Stimulated activated CD8-positive, alpha-beta memory T cell treated with anti-CD3 and anti-CD28 coated beads, Interleukin-12 subunit alpha, Interleukin-12 subunit beta, amount 100 ng/mL, for 1 hour (primary cell): ENCODE measurements around the gene HIKESHI.
"Not testable (repeated sequence)": the region's sequence is repeated elsewhere in the genome, so short reads cannot be mapped to it uniquely, and the experiment has no call there.

Experiments used
- DNase-seq: peaks from one replicate; pipeline ENCODE4 v3.0.0-alpha.2; 2020; ENCODE audit warnings: low read depth

Gene HIKESHI

DNA sequence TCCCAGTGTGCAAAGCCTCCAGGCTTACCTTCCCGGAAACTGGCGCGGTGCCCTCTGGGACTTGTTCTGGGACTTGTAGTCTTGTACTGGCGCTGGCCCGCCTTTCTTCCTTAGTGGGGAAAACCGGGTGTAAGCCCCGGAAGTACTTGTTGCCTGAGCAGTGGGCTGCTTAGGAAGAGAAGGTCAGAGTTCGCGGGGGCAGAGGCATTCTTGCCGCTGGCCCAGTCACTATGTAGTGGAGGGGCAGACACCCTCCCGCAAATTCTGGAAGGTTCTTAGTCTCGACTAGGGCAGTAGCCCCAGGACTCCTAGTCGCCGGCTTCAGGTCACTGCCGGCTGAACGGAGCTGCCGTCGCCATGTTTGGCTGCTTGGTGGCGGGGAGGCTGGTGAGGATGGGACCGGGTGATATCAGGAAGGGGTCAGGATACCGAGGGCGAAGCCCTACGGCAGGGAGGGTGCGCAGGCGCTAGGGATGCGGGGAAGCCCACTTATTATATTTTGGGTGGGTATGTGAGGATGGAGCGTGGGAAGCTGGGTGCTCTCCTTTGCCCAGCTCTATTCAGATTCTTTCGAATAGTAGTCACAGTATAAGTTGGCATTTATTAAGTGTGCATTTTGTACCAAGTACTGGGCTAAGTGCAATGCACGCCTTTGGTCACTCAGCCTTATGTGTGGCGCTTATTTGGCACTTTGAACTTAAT is at the start of gene HIKESHI:
Gene HIKESHI (plus strand): TSS at position 149 of the 702 bp plus-strand sequence. CDS start 209 bp downstream, at position 358.
- DNase-seq: peak; percentile 90

DNA sequence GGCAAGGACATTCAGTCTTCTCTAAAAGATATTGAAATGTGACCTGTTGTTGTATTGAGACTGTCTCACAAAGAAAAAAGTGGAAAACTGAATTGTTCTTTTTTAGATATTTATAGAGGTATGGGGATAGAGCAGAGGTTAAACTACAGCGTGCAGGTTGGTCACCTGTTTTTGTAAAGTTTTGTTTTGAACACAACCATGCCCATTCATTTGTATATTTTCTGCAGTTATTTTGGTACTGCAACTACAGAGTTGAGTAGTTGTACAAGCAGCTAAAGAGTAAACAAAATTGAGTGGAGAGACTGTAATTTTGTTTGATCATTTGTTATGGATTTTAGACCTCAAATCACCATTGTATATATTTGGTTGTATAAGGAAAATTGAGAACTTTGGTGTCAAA is 46.1 kb upstream of the HIKESHI start:
- DNase-seq: no peak

DNA sequence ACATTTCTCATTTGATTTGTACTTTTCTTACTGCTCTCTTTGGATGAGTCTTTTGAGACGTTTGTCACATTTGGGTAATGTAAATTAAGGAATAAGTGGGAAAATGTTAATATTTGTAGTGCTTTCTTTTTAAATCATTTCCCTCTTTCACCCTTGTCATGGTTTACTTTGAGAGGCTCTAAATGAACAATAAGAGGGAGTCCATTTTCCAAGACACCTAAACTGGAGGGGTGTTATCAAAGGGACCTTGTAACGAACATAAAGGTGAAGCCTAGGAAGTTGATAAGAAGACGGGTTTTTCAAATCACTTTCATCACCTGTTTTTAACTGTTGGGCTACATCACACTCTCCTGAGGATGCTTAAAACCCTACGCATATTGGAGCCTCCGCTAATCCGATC is 45.4 kb upstream of the HIKESHI start:
- DNase-seq: no peak

DNA sequence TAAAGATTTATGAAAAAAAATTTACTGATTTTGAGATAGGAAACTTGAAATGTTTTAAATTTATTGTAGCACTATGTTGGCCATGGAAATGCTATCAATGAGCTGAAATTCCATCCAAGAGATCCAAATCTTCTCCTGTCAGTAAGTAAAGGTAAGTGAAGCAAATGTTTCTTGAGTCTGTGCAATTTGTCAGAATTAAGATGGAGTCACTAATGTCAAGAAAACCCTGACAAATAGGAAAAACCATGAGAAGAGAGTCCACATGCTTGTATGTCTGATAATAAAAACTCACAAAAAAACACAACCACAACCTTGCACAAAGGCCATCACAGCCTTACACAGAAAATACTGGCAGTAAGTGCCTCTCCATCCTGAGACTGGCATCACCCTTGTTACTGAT is 44.6 kb upstream of the HIKESHI start:
- no peak for DNase-seq

- DNase-seq: no peak
Measured at GRCh38 chr11:86259730-86260129, 42.3 kb upstream of the HIKESHI start.

DNA sequence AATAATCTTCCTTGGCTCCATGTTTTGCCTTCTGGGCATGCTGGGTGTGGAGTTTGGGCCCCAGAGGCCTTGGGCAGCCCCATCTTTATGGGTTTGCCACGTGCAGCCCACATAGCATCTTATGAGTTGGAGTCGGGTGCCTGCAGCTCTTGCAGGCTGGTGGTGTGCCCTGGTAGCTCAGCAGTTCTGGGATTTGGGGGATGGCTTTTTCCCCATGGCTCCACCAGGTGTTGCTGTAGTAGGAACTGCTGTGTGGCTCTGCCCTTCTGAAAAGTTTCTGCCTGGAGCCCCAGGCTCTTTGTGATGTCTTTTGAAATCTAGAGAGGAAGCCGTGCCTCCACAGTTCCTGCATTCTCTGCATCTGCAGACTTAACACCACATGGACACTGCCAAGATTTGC is 40.7 kb upstream of the HIKESHI start:
- no peak for DNase-seq

GRCh38 chr11:86262387-86262786 is 39.7 kb upstream of the HIKESHI start:
- DNase-seq: no peak

DNA sequence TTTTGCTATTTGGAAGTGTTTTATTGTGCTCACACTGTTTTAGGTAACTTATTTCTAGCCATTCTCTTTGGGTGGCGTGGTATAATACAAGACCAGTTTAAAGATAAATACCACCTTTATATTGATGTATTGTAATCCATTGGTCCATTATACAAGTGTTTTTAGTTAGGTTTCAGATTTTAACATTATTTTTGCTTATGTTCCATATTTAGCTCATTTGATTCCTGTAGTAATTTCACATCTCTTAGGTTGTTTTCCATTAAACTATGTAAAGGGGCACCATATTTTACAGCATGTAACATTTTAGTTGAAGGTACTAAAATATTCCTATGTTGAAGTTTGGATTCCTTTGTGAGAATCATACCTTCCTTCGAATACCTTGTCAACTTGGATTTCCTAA is 37.4 kb upstream of the HIKESHI start:
- DNase-seq: no peak

DNA sequence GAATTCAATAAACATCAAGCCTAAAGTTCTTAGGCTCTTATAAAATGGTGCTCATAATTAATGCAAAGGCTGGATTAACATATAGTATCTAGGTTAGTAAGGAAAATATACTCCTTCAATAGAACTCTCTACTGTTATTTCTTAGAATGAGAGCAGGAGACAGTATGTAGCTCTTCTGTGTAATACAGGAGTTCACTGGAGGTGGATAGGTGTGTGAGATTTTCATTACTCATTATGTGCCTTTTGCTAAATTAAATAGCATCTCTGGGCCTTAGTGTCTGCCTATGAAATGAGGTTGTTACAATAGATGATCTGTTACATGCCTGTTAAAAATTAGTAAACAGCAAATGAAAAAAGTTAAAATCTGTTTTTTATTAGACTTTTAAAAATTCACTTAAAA is 36.8 kb upstream of the HIKESHI start:
- no peak for DNase-seq

- no peak for DNase-seq
Measured at GRCh38 chr11:86269645-86270044, 32.4 kb upstream of the HIKESHI start.

- no peak for DNase-seq
Measured at GRCh38 chr11:86274503-86274902, 27.5 kb upstream of the HIKESHI start.

DNA sequence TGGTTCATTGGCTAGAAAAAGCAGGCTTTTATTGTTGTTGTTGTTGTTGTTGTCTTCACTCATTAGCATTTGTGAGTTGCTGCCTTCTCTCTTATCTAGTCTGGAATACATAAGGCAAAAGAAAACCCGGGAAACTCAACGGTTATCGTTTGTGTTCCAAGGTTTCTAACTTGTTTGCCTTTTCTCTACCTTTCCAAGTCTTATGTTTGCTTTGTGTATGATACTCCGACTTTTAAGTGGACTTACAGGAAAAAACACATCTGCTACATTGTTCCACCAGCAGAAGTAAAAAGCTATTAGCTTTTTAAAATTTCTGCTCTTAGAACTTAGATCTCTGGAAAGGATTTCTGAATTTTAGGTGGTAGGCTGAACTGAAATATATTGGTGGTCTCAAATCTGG is 27.0 kb upstream of the HIKESHI start:
- DNase-seq: no peak

GRCh38 chr11:86275493-86276370 is 26.3 kb upstream of the HIKESHI start:
- DNase-seq: no peak

- DNase-seq: no peak
Measured at GRCh38 chr11:86277741-86278140, 24.3 kb upstream of the HIKESHI start.

DNA sequence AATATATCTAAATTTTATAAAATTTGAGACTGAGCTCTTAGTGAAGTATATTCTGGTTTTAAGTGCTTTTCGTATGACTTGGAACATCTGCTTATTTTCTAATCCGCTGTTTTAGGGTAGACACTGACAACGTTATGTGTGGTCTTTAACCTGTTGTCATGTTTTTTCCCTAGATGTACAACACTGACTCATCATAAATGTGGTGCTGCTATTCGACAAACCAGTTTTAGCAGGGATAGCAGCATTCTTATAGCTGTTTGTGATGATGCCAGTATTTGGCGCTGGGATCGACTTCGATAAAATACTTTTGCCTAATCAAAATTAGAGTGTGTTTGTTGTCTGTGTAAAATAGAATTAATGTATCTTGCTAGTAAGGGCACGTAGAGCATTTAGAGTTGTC is 23.8 kb upstream of the HIKESHI start:
- no peak for DNase-seq

DNA sequence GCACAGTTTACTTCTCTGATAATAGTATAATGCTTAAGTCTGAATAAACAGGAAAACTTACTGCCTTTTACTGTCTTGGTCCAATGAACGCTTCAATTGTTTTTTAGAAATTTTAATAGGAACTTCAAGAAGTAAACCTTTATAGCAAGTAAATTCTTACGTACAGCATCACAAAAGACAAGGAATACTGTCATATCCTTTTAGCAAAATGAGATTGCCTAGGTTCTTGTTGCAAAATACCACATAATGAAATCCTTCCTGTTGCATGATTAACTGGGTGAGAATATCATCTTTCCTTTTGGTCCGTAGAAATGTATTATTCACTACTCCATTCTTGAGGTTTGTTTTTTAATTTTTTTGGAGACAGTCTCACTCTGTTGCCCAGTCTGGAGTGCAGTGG is 22.3 kb upstream of the HIKESHI start:
- DNase-seq: no peak

- no peak for DNase-seq
Measured at GRCh38 chr11:86287468-86287796, 14.6 kb upstream of the HIKESHI start.

DNA sequence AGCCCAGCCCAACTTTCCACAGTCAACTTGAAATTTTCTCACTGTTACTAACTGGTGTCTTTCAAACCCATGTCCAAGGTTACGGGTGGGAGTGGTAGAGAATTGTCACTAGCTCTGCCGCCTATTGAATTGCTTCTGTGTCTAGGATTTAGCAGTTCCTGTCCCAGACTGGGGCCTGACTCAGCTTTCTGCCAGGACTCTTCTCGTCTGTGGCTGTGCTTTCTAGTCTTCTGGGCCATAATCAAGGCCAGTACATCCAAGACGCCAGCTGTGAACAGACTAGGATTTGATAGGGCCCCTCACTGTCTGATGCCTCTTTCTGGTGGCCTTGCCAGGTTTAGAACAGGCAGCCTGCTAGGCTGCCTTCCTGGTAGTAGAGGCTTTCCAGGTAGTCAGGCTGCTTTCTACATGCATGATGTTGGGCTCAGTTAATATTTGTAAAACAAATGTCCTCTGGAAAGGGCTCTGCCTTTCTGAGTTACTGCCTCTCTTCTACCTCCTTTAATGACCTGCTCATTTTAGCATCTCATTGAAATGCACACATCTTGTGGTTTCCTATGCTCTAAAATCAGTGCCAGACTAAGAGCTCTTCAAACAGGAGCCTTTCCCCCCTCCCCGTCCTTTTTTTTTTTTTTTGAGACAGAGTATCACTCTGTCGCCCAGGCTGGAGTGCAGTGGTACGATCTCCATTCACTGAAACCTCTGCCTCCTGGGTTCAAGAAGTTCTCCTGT is 13.1 kb upstream of the HIKESHI start:
- DNase-seq: no peak

DNA sequence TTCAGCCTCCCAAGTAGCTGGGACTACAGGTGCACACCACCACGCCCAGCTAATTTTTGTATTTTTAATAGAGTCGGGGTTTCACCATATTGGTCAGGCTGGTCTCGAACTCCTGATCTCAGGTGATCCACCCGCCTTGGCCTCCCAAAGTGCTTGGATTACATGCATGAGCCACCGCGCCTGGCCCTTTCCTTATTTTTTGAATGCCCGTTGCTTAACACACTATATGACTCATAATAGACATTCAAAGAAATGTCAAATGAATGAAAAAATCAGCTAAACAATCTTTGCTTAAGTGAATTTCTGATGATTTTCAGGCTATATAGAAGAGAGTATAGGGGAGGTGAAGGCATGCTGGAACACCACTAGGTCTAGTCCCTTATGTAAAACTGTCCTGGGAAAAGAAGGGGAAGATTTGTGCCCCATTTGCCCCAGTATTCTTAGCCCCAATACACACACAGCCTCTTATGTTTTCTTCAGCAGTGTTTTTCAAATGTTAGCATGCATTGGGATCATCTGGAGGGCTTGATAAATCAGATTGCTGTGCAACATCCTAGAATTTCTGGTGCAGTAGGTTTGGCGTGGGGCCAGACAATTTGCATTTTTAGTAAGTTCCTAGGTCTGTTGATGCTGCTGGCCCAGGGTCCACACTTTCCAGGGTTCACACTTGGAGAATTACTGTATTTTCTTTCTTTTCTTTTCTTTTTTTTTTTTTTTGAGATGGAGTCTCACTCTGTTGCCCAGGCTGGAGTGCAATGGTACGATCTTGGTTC is 12.3 kb upstream of the HIKESHI start:
- DNase-seq: not testable (repeated sequence)

DNA sequence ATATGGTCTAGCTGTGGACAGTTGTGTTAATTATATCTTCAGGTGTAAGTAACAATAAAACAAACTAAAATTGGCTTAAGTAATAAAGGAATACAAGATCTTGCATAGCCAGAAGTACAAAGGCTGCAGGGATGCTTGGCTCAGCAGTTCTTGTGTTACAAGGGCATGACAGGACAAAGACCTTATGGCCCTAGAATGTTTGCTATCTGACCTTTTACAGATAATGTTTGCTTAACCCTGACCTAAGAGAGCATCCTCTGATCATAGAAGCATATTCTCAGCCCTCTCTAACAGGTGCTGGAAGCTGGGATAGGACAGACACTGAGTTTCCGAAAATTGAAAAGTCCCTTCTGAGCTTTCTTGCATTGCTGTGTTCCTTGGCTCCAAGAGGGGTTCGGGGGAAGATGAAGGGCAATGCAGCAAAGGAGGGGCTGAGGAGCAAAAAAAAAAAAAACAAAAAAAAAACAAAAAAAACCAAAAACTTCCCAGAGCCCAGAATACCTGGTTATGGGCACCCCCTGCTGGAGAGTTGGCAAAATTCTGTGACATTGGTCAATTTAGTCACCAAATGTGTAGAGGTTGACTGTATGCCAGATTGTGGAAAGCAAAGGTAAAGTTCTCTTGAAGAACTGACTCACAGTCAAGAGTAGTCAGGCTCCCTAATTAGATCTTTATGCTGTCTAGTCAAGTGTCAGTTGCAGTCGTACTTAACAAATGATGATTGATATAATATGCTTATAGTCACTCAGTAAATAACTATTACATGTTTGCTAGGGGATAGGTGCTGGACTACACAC is 10.4 kb upstream of the HIKESHI start:
- DNase-seq: peak; percentile 37

GRCh38 chr11:86292912-86293616 is 9.0 kb upstream of the HIKESHI start:
- DNase-seq: no peak
